ENCODE results near the gene IQCN.
A peak's percentile ranks its signal among the peaks of the same experiment; 100 is the strongest.

Gene IQCN

DNA sequence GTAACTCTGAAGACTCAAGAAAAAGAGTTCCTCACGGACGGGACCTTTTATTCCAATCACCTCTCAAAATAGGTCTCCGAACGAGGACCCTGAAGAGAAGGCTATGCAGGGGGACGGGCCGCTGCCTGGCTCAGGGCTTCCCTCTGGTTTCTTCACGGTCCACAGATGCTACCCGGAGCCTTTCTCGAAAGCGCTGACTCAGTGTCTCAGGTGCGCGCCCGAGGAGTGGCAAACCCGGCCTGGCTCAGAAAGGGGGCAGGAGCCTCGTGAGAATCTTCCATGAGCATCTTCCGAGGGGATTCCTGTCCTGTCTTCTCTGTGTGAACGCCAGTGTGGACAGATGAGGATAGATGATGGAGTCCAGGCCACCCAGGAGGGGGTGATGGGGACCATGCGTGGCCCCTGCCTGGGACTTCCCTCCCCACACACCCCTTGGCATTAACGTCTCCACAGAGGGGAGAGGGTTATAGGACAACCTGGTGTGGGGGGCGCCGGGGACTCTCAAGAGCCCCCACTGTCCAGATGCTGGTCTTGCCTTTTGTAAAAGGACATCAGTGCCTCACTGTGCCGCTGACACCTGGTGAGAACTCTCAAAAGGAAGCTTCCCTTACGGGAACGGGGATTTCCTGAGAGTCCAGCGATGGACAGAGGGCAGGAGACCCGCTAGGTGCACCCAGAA lies 32.1 kb upstream of the IQCN start:
- no peak for DNase-seq

DNA sequence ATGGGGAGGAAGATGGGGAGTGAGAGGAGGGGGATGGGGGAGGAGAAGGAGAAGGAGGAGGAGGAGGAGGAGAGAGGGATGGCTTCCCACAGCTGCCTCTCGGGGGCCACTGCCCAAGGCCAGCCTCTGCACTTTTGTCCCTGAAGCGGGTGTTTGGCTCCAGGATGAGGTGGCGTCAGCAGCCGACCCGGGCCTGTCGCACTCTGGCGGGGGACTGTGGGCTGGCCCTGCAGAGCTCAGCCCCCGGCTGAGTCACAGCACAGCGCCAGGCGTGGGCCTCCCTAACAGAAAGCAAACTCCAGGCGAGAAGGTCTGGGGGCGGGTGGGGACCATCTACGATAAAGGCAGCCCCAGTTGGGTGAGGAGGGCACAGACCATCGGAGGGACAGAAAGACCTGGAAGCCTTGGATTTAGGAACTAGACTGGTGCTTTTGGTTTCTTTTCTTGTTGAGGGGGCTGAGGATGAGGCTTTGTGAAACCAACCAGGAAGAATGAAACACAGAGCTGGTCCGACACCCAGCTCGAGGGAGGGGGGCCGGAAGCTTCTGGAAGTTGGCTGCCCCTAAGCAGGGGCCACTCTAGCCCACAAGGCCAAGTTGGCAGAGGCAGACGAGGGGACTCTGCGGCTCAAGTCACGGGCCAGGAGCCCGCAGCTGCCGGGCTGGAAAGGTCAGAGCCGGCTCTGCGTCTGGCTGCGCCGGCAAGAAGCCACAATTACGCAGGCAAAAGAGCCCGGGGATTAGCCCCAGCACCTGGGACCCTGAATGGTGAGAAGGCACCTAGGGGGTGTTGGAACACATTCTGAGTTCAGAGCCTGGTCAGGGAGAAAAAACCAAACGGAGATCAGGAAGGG lies 30.4 kb upstream of the IQCN start:
- peak; percentile 64 for DNase-seq

DNA sequence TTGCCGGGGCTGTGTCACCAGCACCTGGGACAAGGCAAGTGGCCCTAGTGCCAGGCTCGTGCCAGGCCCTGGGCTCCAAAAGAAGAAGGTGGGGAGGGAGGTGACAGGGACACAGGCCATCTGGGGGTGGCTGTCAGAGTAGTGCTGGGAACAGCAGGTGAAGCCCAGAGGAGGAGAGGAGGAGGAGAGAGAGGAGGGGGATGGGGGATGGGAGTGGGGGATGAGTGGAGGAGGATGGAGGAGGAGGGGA lies 29.9 kb upstream of the IQCN start:
- DNase-seq, result peak; percentile 64

DNA sequence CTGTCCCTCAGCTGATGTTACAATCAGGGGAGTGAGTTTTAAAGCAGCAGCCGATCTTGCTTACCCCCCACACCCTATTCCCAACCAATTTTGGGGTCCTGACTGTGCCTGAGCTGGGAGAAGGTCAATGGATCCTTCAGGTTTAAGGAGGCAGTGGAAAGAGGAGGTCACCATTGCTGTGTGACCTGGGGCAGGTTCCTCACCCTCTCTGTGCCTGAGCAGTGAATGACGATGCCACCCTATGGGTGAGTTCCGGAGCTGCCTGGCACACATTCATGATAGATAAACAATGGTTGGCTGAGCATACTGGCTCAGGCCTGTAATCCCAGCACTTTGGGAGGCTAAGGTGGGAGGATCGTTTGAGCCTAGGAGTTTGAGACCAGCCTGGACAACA lies 27.5 kb upstream of the IQCN start:
- no peak for DNase-seq

DNA sequence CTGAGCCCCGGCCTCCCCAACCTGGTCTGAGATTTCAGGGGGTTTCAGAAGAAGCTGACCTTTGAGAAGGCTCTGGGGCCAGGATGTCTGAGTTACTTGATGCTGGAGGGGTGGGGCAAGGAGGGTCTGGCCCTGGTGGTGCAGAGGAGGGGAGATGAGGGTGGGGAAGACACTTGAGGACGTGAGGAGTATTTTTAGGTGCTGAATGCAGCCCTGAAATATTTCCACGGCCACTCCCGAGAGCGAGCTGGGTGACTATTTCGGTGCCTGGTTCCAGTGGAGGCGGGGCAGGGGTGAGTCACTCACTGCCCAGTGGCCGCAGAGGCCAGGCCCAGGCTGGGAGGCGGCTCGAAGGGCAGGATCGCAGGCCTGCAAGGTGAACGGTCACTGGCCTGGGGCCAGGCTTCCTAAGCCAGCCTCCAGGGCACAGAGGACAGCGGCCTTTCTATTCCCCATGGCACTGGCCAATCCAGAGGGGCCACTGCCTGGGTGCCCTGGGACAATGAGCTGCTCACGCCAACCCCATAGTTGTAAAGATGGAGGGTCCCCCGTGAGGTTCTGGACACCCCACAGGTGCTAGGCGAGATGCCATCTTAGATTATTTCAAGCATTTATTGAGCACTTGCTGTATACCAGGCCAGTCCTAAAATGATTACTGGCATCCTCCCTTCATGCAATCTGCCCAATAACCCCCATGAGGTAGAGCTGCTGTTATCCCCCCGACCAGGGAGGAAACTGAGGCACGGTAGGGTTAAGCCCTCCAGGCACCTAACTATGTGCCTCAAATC lies 26.9 kb upstream of the IQCN start:
- no peak for DNase-seq

DNA sequence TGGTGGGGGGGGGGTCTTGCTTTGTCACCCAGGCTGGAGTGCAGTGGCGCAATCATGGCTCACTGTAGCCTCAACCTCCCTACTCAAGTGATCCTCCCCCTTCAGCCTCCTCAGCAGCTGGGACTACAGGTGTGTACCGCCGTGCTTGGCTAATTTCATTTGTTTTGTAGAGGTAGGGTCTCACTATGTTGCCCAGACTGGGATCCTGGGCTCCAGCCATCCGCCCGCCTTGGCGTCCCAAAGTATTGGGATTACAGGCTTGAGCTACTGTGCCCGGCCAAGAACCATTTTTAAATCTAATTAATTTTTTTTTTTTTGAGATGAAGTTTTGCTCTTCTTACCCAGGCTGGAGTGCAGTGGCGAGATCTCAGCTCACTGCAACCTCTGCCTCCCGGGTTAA lies 25.4 kb upstream of the IQCN start:
- DNase-seq, result no peak

DNA sequence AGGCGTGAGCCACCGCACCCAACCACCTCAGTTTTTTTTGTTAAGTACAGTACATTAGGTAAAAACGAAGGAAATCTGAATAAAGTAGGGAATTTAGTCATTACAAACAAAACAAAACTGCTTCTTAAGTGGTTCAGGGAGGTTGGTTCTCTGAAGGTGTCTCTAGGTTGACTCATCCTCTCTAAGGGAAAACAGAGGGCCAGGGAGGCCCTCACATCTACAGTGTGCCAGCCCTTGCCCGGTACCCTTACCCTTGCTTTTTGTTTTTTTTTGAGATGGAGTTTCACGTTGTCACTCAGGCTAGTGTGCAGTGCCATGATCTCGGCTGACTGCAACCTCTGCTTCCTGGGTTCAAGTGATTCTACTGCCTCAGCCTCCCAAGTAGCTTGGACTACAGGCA lies 24.3 kb upstream of the IQCN start:
- DNase-seq, result no peak

DNA sequence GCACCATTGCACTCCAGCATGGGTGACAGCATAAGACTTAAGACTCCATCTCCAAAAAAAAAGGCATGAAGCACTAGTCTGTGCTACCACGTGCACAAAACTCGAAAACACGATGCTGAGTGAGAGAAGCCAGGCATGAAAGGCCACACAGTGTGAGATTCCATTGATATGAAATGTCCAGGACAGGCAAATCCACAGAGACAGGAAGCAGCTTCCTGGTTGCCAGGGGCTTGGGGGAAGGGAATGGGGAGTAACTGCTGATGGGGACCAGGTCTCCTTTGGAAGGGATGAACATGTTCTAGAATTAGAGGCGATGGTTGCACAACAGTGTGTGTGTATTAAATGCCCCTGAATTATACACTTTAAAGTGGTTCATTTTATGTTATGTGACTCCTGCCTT lies 23.1 kb upstream of the IQCN start:
- no peak for DNase-seq

DNA sequence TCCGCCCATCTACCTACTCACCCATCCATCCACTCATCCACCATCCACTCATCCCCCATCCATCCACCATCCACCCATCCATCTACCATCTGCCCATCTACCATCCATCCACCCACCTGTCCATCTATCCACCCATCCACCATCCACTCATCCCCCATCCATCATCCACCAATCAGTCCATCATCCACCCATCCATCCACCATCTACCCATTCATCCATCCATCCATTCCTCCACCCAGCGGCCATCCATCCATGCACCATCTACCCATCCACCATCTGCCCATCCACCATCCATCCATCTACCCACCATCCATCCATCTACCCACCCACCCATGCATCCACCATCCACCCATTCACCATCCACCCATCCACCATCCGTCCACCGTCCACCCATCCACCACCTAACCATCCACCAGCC lies 20.8 kb upstream of the IQCN start:
- DNase-seq, result no peak

DNA sequence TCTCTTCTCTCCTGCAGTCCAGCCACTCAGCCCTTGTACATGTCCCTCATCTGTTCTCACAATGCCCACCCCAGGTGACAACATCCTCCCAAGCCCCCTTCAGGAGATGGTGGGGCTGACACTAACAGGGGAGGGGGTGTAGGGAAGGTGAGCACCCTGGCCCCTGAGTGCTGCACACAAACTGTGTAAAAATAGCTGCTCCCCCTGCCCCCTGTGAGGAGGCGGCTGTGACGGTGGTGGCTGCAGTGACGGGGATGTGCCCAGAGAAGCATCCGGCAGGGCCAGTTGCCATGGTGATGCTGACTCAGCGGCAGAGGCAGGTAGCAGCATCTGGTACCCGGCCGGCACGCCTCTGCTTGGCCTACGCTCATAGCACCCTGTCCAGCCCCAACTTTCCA lies 20.2 kb upstream of the IQCN start:
- peak; percentile 42 for DNase-seq

DNA sequence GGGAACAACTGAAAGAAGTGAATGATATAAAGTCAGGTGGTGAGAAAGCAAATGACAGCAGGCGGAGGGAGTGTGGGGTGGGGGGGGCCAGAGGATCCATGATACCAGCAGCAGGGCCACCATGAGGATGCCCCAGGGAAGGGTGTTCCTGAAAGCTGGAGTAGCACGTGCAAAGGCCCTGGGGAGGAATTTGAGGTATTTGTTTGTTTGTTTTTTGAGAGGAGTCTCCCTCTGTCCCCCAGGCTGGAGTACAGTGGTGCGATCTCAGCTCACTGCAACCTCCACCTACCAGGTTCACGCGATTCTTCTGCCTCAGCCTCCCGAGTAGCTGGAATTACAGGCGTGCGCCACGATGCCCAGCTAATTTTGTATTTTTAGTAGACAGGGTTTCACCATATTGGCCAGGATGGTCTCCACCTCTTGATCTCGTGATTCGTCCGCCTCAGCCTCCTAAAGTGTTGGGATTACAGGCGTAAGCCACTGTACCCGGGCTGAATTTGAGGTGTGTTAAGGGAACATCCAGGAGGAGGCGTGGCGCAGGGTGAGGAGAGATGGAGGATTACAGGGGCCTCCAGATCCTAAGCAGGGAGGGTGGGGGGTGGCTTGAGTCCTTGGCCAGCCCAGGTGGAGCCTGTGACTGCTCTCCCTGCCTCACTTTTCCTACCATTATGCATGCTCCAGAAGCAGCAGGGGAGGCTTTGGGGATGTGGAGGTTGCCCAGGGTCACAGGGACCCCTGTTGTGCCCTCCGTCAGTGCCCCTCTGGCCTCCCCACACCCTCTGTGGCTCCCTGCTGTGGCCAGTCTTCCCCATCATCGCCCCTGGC lies 19.6 kb upstream of the IQCN start:
- no peak for DNase-seq

DNA sequence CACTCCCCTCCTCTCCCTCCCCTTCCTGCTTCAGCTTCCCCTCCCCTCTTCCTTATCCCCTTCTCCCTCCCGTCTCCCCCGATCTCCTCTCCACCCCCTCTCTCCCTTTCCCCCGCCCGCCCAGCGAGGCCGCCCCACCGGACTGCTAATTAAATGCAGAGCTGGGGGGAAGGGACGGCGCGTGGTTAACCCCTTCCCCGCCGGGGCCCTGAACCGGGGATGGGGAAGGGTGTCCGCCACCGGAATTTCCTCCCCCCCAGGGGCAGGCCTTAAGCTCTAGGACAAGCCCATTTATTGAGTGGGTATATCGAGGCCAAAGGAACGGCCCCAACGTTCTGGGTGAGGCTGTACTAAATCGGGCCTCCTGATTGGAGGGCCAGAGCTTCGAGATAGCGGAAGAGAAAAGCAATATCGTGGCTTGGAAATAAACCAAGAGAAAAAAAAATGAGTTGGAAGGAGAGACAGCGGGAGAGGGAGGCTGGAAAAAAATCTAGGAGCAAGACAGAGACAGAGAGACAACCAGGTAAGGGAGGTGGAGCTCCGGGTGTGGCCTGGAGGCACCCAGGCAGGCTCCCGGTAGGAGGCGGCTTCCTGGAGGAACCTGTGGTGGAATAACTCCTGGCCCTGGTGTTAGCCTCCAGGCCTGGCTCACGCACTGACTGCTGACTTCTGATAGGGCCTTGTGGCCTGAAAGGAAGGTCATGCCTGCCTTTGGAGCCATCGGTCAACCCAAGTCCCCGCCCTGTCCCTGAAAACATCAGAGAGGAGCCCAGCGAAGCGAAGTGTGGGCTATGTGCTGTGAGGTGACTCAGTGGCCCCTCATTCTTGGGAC lies 18.8 kb upstream of the IQCN start:
- DNase-seq, result peak; percentile 58

DNA sequence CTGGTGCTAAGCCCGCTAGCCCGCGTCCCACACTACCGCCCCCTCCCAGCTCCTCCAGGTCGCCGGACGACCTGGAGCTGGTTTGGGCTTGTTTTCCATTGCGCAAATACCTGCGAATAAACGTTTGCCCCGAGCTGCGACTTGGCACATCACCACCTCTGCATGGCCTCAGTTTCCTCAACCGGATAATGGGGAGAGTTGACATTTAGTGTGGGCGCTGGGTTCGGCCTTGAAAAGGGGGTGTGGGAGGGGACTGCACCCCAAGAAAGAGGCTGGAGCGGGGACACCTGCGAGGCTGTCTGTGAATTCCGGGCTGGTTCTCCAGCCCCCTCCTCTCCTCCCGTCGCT lies 18.2 kb upstream of the IQCN start:
- DNase-seq, result peak; percentile 58

DNA sequence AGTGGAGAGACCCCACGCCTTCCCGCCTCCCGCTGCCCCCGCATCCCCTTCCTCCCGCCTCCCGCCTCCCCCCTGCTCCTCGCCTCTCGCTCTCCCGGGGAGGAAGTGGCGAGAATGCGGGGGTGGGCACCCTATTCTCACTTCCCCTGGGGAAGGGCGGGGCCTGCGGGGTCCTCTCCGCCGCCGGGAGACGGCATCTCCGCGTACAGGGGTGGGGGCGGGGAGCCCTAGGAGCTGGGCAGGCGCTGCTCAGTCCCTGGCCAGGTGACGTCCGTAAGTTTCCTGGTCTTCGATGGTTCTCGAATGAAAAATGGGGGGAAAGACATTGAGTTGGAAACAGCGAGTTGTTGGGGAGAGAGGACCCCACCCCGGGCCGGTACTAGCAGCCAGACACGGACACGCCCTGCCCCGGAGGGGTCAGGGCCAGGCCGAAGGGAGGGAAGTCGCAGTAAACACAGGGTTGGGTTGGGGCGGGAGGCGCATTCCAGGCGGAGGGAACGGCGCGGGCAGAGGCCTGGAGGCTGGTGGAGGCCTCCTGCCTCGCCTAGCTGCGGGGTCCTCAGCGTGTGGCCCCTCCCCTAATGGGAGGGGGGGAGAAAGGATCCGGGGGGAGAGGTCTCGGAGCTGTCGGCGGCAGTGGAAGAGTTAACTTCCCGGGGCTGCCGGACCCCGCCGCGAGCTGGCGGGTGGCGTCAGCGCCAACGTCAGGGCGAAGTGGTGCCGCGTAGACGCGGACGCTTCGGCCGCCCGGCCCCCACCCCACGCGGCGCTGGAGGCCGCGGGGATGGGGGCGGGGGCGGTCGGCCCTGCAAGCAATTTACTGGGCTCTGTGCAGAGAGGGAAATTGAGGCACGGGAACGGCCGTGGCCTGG lies 17.6 kb upstream of the IQCN start:
- DNase-seq, result peak; percentile 59

DNA sequence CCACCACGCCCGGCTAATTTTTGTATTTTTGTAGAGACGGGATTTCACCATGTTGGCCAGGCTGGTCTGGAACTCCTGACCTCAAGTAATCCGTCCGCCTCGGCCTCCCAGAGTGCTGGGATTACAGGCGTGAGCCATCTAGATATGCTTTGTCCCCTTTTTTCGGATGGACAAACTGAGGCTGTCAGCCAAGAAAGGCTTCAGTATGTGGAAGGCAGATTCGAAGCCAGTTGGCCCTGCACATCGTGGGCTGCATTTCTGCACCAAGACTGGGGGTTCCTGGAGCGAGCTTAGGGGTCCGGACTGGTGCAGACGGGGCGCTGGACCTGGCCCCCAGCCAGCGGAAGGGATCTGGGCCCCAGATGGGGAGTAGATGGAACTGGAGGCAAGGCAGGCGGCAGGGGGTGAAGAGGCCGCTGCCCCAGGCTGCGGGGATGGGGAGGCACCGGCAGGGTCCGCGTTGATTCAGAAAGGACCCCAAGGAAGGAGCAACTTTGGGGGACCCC lies 16.8 kb upstream of the IQCN start:
- DNase-seq, result no peak

DNA sequence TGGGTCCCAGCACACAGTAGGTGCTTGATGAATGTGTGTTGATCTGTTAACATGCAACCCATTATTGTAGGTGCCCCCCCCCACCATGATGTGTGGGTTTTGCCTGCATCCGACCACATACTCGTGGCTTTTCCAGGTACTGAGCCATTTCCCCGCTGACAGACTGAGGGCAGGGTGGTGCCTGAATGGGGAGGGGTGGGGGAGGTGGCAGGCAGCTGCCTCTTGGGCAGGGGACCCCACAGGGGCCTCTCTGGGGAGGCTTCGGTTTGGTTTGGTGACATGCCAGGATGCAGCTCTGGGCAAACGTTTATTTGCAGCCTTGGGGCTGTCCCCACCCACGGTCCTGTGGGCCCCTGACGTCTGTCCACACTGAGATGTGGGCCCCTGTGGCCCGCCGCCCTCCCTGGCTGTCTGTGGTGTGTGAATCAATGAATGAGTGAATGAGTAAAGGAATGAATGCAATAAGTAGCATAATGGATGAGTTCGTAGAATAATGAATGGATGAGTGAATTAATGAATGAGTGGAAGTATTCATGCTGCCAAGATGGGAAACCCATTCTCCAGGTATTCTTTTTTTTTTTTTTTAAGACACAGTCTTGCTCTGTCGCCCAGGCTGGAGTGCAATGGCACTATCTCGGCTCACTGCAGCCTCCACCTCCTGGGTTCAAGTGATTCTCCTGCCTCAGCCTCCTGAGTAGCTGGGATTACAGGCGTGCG lies 16.2 kb upstream of the IQCN start:
- DNase-seq, result no peak

DNA sequence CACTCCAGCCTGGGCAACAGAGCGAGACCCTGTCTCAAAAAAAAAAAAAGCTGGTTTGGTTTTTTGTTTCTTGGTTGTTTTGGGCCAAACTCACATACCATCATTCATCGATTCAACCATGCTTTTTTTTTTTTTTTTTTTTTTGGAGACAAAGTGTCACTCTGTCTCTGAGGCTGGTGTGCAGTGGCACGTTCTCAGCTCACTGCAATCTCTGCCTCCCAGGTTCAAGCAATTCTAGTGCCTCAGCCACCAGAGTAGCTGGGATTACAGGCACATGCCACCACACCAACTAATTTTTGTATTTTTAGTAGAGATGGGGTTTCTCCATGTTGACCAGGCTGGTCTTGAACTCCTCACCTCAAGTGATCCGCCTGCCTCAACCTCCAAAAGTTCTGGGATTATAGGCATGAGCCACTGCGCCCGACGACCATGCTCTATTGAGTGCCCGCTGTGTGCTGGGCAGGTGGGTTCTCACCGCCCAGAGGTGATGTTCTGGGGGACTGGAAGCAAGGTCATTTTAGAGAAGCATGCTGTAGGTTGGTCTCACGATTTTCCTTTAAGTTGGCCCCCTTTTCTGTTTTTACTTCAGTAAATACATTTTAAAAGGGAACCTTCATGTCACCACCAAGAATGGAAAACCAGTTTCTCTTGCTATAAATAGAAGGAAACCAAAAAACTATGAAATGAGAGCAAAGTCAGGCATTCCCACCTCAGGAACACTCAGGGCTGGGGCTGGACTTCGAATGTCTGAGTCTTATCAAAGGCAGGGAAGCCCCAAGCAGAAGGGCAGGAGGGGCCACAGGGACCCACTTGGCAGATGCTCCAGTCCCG lies 15.4 kb upstream of the IQCN start:
- no peak for DNase-seq

DNA sequence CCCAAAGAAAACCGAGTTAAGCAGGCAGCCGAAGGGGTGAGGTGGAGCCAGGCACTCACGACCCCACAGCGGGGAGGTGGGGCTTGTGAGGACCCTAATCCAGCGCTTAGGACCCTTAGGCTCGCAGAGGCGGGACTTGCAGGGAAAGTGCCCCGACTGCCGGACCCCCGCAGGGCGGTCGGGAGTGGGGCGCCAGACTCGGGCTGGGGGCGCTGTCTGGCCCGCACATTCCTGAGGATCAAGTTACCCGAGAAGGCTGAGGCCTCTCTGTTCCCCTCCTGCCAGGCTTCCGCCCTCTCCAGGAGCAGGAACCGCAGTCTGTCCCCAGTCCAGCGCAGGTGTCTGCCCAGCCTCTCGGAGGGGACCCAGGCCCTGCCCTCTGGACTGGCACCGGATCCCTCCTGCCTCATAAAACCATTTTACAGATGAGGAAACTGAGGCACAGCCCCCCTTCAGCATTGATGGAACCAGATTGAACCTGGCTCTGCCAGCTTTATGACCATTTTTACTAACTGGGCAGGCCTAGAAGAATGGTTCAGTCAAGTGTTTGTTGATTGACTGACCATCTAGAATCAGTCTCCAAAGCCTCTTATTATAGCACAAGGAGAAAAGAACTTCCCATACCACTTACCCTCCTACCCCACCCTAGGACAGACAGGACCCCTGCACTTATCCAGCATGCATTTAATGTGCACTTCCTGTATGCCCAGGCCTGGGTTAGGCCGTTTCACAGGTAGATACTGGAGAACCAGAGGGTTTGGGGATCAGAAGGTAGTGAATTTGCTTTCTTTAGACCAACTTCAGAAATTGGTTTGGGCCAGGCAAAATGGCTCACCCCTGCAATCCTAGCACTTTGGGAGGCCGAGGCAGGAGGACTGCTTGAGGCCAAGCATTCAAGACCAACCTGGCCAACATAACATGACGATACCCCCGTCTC lies 13.9 kb upstream of the IQCN start:
- DNase-seq, result no peak
